GM21423 (cell line): Measurements from ENCODE around the gene EML1.
A peak's percentile ranks its signal among the peaks of the same experiment; 100 is the strongest.
"Not testable (repeated sequence)": the region's sequence is repeated elsewhere in the genome, so short reads cannot be mapped to it uniquely, and the experiment has no call there.

Source experiments
- ATAC-seq: cut with Tn5 transposase; IDR thresholded peaks from one replicate; pipeline ENCODE4 v1.9.1; 2021; ENCODE audit warnings: mild to moderate bottlenecking, moderate library complexity; ENCODE audit not compliant: unreplicated experiment

Gene EML1

GRCh38 chr14:99930420-99931274, 137.4 kb downstream of the EML1 start:
- ATAC-seq: peak; percentile 81

DNA sequence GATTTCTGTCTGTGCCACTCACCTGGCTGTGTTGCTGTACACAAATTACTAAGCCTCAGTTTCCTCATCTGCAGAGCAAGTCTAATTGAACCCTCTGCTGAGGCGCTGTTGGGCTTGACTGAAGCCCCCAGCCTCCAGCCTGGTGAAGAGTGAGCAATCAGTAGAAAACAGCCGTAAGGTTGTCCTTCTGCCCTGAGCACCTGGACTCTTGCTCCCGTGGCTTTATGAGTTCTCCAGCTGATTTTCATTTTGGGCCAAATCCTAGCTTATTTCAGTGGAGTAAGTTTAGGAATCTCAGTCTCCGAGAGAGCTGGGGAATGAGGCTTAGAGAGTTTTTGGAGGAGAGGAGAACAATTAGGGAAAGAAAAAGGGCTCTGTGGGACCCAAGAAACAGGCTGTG, 138.1 kb downstream of the EML1 start:
- ATAC-seq: no peak

GRCh38 chr14:99936056-99936455, 142.8 kb downstream of the EML1 start:
- no peak for ATAC-seq

DNA sequence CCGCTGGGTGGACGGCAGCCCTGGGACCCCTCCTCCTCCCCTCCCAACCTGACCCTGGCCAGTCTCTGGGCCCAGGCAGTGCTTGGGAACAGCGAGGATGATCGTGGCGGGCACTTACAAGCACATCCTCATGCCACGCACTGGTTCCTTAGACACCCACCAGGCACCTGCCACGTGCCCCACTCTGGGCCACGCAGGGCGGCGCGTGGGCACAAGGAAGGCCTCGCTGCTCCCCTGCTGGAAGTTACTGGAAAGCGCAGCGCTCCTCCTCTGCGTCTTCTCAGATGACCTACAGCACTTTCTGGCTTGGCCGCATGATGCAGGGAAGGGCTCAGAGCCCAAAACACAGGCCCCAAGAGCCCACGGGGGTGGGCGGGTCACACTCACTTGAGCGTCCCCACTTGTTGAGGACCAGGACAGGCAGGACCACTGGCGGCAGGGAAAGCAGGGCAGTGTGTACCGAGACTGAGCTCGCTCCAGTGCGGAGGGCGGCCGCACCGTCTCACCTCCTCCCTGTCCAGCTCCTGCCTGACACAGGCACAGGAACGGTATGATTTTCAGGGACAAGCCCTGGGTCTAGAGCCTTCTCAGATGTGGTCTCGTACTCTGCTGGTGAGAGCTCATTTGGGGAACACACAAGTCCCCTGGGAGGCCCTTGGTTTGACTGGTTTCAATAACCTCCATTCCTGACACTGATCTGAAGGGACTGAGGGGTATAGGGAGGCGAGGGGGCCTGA, 143.7 kb downstream of the EML1 start:
- peak; percentile 71 for ATAC-seq

- peak; percentile 25 for ATAC-seq
Observed at GRCh38 chr14:99937475-99938244, 144.4 kb downstream of the EML1 start.

GRCh38 chr14:99938376-99938775, 145.2 kb downstream of the EML1 start:
- no peak for ATAC-seq

DNA sequence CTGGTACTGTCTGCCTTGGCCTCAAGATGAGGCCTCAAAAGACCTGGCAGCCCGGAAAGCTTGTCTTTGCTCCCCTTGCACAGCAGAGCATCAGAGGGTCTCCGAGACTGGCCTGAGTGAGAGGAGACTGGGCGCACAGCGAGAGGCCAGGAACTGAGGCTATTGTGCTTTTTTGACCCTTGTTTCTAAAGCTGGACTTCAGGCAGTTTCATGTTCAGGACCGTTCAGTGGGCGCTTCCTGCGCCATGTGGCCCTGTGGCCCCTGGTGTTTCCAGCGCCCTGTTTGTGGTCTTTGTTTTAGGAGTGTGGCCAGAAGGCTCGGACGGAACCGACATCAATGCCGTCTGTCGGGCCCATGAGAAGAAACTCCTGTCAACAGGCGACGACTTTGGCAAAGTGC, 145.7 kb downstream of the EML1 start:
- no peak for ATAC-seq

- no peak for ATAC-seq
Observed at GRCh38 chr14:99939421-99939820, 146.2 kb downstream of the EML1 start.

GRCh38 chr14:99940064-99940463, 146.9 kb downstream of the EML1 start:
- ATAC-seq: no peak

DNA sequence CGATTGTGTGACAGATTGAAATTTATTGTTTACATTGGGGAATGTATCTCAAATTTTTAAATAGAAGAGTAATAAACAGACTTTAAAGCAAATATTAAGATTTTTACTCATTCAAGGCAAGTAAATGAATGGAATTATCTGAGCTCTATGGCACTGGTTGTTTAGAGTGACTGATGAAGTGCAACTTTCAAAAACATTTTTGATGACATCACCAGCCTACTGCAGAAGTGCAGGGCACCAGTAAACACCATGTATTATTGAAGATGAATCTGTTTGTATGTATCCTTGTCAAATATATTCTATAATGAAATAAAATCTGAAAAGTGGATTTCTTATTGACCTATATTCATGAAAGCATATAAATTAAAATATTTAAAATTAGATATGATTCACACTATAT, 148.0 kb downstream of the EML1 start:
- no peak for ATAC-seq

DNA sequence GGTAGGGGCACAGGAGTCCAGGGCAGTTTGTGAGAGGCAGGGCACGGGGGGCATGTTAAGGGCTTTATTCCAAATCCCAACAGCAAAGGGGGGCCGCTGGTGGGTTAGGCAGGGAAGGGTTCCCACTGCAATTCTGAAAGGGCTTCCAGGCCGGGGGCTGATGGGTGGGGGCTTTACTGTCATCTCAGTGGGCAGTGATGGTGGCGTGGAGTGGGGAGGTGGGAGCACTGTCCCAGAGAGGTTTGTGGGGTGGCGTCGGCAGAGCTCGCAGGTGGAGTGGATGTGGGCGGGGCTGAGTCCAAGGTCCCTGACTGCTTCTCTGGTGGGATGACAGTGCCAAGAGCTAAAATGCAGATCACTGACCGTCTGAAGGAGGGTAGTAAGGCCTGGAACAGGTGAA, 150.4 kb downstream of the EML1 start:
- no peak for ATAC-seq

DNA sequence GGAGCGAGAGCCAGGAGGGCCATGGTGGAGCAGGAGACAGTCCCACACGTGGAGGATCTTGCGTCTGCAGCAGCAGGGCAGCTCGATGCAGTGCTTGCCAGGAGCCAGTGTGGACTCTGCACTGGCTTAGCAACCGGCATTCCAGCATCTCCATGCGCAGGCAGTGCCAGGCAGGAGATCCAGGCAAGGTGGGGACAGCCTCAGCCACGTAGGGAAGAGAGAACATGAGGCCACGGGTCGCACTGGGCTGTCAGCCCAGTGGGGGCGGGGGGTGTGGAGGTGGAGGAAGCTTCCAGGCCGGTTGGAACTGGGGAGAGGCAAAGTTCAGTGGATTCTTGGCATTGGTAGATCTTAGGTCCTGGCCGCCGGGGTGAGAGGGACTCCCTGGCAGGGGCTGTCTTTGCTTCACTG, 151.0 kb downstream of the EML1 start:
- no peak for ATAC-seq

DNA sequence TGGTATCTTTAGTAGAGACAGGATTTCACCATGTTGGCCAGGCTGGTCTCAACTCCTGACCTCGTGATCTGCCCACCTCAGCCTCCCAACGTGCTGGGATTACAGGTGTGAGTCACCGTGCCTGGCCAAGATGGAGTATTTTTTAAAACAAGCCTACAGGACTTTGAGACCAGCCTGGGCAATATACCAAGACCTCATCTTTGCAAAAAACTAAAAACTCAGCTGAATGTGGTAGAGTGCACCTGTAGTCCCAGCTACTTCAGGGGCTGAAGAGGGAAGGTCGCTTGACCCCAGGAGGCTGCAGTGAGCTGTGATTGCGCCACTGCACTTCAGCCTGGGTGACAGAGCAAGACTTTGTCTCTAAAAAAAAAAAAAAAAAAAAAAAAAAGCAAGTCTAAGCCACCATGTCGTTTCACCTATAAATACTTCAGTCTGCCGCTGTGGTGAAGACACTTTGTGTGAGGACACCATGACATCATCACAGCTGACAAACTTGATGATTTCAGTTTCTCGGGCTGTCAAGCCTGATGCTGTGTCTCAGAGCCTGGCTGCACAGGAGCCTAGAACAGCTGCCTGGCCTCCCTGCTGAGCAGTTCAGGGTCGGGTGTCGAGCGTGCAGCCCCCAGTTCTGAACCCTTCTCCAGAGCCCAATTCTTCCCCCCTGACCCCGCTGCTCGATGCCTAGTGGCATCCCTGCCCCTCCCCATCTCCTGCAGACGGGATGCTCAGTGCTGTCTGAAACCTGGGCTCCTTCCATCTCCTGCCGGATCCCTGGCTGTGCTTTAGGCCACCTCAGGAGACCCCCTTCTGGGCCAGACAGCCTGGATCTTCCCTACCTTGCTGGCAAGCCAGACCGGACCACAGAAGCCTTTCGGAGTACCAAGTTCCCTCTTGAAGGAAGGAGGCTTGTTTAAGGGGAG, 152.8 kb downstream of the EML1 start:
- no peak for ATAC-seq

DNA sequence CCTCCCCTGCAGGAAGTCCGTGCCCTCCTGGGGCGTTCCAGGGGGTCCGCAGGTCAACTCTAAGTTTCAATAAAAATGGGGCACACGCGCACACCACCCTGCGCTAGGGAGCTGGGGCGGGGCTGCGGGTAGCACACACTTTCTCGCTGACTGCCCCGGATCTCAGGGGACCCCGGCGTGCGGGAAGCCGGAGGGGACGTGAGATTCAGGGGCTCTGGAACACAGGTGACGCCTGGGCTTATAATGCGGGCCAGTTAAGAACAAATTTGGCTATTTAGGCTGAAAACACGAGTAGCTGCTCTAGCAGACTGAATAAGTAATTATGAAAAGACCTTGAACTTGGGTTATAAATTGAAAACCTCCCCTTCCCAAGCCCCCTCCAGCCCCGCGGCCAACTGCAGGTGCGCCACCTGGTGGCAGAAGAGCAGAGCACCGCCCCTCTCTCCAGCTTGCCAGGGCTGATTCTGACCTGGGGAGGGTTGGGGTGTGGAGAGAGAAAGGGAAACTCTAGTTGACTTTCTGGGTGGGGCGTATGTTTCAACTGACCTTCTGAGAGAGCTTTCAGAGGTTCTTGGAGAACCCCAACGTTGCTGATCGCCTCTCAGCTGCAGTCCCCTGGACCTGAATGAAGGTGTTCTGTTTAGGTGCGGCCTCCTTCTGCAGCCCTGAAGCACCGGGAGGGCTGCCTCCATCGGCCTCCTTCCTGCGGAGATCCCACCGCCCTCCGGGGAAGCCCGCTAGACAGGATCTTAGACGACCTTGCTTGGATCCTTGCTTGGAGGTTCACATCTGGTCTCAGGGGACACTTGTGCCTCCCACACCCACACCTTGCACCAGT, 153.7 kb downstream of the EML1 start:
- peak; percentile 71 for ATAC-seq

DNA sequence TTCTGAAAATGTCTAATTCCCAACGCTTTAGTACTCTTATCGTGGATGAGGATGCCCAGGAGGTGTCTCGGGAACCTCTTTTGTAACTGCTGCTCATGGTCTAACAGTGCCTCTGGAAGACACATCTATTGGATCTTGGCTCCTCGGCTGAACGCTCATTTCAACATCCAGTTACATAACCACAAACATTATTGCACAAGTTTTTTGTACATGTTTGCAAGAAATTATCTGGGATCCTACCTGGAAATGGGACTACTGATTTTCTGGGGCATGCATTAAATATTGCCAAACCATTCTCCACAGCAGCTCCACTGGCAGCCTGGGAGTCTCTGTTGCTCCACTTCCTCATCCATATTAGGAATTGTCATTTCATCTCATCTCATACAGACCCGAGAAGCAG, 154.5 kb downstream of the EML1 start:
- no peak for ATAC-seq

DNA sequence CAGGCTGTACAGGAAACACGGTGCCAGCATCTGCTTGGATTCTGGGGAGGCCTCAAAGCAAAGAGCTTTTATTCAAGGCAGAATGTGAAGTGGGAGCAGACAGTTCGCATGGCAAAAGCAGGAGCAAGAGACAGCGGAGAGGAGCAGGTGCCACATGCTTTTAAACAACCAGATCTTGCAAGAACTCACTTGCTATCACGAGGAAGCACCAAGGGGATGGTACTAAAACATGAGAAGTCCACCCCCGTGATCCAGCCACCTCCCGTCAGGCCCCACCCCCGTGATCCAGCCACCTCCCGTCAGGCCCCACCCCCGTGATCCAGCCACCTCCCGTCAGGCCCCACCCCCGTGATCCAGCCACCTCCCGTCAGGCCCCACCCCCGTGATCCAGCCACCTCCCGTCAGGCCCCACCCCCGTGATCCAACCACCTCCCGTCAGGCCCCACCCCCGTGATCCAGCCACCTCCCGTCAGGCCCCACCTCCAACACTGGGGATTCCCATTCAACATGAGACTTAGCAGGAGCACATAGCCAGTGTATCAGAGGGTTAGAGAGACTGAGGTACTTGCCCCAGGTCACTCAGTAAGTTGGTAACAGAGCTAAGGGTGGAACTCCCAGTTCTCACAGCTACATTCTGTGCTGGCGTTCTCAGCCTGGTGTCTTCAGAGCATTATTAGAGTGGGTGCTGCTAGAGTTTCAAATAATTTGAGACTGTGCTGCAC, 156.0 kb downstream of the EML1 start:
- ATAC-seq: not testable (repeated sequence)

DNA sequence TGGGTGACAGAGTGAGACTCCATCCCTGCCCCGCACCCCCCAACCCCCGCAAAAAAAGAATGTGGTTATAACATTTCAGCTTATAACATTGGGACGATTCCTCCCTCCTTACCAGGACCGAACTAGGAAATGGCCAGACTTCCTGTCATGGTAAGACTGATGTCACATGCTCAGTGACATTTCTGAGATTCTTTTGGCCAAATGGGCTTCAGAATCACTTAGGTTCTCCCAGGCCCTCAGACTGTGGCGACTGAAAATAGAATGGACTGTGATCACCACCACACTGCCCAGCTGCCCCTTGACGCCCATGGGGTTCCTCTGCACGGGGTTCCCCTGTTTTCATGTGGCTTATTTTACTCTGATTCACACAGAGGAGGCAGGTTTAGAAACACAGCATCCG, 157.0 kb downstream of the EML1 start:
- ATAC-seq: no peak

- no peak for ATAC-seq
Observed at GRCh38 chr14:99951085-99951484, 157.9 kb downstream of the EML1 start.

- no peak for ATAC-seq
Observed at GRCh38 chr14:99952039-99952438, 158.8 kb downstream of the EML1 start.
